MM.1S (cell line): Measurements from ENCODE around the gene OR8J1.

Experiments used
- DNase-seq: peaks from one replicate; pipeline ENCODE4 v3.0.0-alpha.2; 2015
- H2AFZ ChIP-seq: fragments of 300-600 bp; sonication (generic); 2 replicates; pipeline ENCODE4 v1.6.0; 2016; ENCODE audit warnings: antibody characterized with exemption, low read length
- H3F3A ChIP-seq: fragments of 300-600 bp; sonication (generic); 2 replicates; pipeline ENCODE4 v1.6.1; 2016; ENCODE audit warnings: mild to moderate bottlenecking, antibody characterized with exemption, low read length, moderate library complexity, mixed read lengths; ENCODE audit not compliant: insufficient read depth
- H3K27ac ChIP-seq: fragments of 300-600 bp; sonication (generic); 2 replicates; pipeline ENCODE4 v1.5.1; 2016; ENCODE audit warnings: mild to moderate bottlenecking, low read length
- H3K27me3 ChIP-seq: fragments of 300-600 bp; sonication (generic); replicated peaks from 2 replicates; pipeline ENCODE4 v1.6.0; 2016; ENCODE audit warnings: low read length; ENCODE audit not compliant: insufficient read depth
- H3K36me3 ChIP-seq: fragments of 300-600 bp; sonication (generic); replicated peaks from 2 replicates; pipeline ENCODE4 v1.6.1; 2016; ENCODE audit warnings: mild to moderate bottlenecking, low read length, mixed read lengths; ENCODE audit not compliant: insufficient read depth
- H3K4me1 ChIP-seq: fragments of 300-600 bp; sonication (generic); 2 replicates; pipeline ENCODE4 v1.6.1; 2016; ENCODE audit warnings: low read length, mixed read lengths
- H3K4me2 ChIP-seq: fragments of 300-600 bp; sonication (generic); 2 replicates; pipeline ENCODE4 v1.6.0; 2016; ENCODE audit warnings: low read depth, low read length
- H3K4me3 ChIP-seq: fragments of 300-600 bp; sonication (generic); 2 replicates; pipeline ENCODE4 v1.5.1; 2016; ENCODE audit warnings: low read length, mixed read lengths
- H3K79me2 ChIP-seq: fragments of 300-600 bp; sonication (generic); 2 replicates; pipeline ENCODE4 v1.6.1; 2016; ENCODE audit warnings: mixed run types, low read length, mixed read lengths
- H3K9ac ChIP-seq: fragments of 300-600 bp; sonication (generic); 2 replicates; pipeline ENCODE4 v1.6.1; 2016; ENCODE audit warnings: low read length, mixed read lengths
- H3K9me2 ChIP-seq: fragments of 300-600 bp; sonication (generic); replicated peaks from 2 replicates; pipeline ENCODE4 v1.6.1; 2016; ENCODE audit warnings: mild to moderate bottlenecking, low read length, mixed read lengths; ENCODE audit not compliant: insufficient read depth
- H3K9me3 ChIP-seq: fragments of 300-600 bp; sonication (generic); replicated peaks from 2 replicates; pipeline ENCODE4 v1.6.1; 2016; ENCODE audit warnings: mild to moderate bottlenecking, low read length, mixed read lengths; ENCODE audit not compliant: insufficient read depth
- H4K20me1 ChIP-seq: fragments of 300-600 bp; sonication (generic); 2 replicates; pipeline ENCODE4 v1.6.1; 2016; ENCODE audit warnings: mild to moderate bottlenecking, low read length, moderate library complexity, mixed read lengths; ENCODE audit not compliant: insufficient read depth
- CTCF ChIP-seq: fragments of 300-600 bp; sonication (generic); IDR thresholded peaks from 2 replicates; pipeline ENCODE4 v1.5.1; 2016; ENCODE audit warnings: antibody characterized with exemption, low read length, mixed read lengths
- EZH2 ChIP-seq: fragments of 300-600 bp; sonication (generic); optimal IDR thresholded peaks from 2 replicates; pipeline ENCODE3; 2017; ENCODE audit warnings: low read depth, mild to moderate bottlenecking, antibody characterized with exemption, low read length, mixed read lengths
- EZH2phosphoT487 ChIP-seq: fragments of 300-600 bp; sonication (generic); IDR thresholded peaks from 2 replicates; pipeline ENCODE4 v1.6.1; 2018; ENCODE audit warnings: antibody characterized with exemption, low read length

OR8J1 gene

GRCh38 chr11:56345739-56346138, 8.4 kb upstream of the OR8J1 start, which contains the start of gene OR8K1:
TSS of gene OR8K1 (plus strand) at chr11:56346039. CDS start at chr11:56346039, 0 bp downstream.
- Histone ChIP-seq H3K4me3 (no peak within 1 kb of the TSS), H4K20me1 (no peaks in the 10 kb centered on the region), H3K9me3 (no peaks in the 10 kb centered on the region), H3K79me2 (no peaks in the 10 kb centered on the region), H3K9me2 (no peaks in the 10 kb centered on the region), H3K27me3 (no peaks in the 10 kb centered on the region), H3K36me3 (no peaks in the 10 kb centered on the region), H3F3A (no peaks in the 10 kb centered on the region), H2AFZ (no peak within 1 kb of the TSS), H3K4me1 (no peaks in the 10 kb centered on the region), H3K9ac (no peak within 1 kb of the TSS), H3K27ac (no peak within 1 kb of the TSS), H3K4me2 (no peak within 1 kb of the TSS)
- TF ChIP-seq EZH2phosphoT487 = no peak
- no peak for TF ChIP-seq EZH2
- DNase-seq = no peak

GRCh38 chr11:56375324-56375723, 21.2 kb downstream of the OR8J1 start, which contains the start of gene OR8U1:
TSS of gene OR8U1 (plus strand) at chr11:56375624. CDS start at chr11:56375624, 0 bp downstream.
- H3K4me2 ChIP-seq = no peak within 1 kb of the TSS
- no peaks in the 10 kb centered on the region for H3K4me1 ChIP-seq
- H3K79me2 ChIP-seq = no peaks in the 10 kb centered on the region
- no peak within 1 kb of the TSS for H3K4me3 ChIP-seq
- no peak within 1 kb of the TSS for H3K27ac ChIP-seq
- no peak within 1 kb of the TSS for H3K9ac ChIP-seq
- H3K27me3 ChIP-seq = no peaks in the 10 kb centered on the region
- H3K36me3 ChIP-seq = no peaks in the 10 kb centered on the region
- H3F3A ChIP-seq = no peaks in the 10 kb centered on the region
- no peak within 1 kb of the TSS for H2AFZ ChIP-seq
- TF ChIP-seq EZH2 = no peak
- TF ChIP-seq EZH2phosphoT487 = no peak
- no peak for TF ChIP-seq CTCF
- DNase-seq = no peak
- H4K20me1 ChIP-seq = no peaks in the 10 kb centered on the region
- H3K9me3 ChIP-seq = no peaks in the 10 kb centered on the region
- H3K9me2 ChIP-seq = no peaks in the 10 kb centered on the region

- Histone ChIP-seq H4K20me1 (no peaks in the 10 kb centered on the region), H3K27ac (no peak overlapping the region), H3K9ac (no peak overlapping the region), H3K9me3 (no peaks in the 10 kb centered on the region), H3F3A (no peaks in the 10 kb centered on the region), H3K9me2 (no peaks in the 10 kb centered on the region), H3K4me1 (no peaks in the 10 kb centered on the region), H2AFZ (no peak overlapping the region), H3K4me3 (no peak overlapping the region), H3K36me3 (no peaks in the 10 kb centered on the region), H3K27me3 (no peaks in the 10 kb centered on the region), H3K4me2 (no peak overlapping the region), H3K79me2 (no peaks in the 10 kb centered on the region)
- no peak for TF ChIP-seq CTCF
- no peak for TF ChIP-seq EZH2phosphoT487
- no peak for TF ChIP-seq EZH2
- no peak for DNase-seq
These were observed 26.0 kb downstream of the OR8J1 start for GRCh38 chr11:56380120-56380519.

GRCh38 chr11:56394381-56394780, 40.3 kb downstream of the OR8J1 start:
- no peak for DNase-seq
- no peak for TF ChIP-seq EZH2phosphoT487
- TF ChIP-seq CTCF = no peak
- no peak for TF ChIP-seq EZH2
- H4K20me1 ChIP-seq = no peaks in the 10 kb centered on the region

More at GRCh38 chr11:56394381-56394780, 40.3 kb downstream of the OR8J1 start:
- Histone ChIP-seq H3K9me3 (no peaks in the 10 kb centered on the region), H3K27ac (no peak overlapping the region), H3K79me2 (no peaks in the 10 kb centered on the region), H3K9ac (no peak overlapping the region), H2AFZ (no peak overlapping the region), H3K4me3 (no peak overlapping the region), H3K36me3 (no peaks in the 10 kb centered on the region), H3K4me1 (no peaks in the 10 kb centered on the region), H3F3A (no peaks in the 10 kb centered on the region), H3K27me3 (no peaks in the 10 kb centered on the region), H3K4me2 (no peak overlapping the region), H3K9me2 (no peaks in the 10 kb centered on the region)
